Right lobe of liver (tissue), 6 donors: ENCODE data around the gene SPDYC. TPM values are rescaled to one million over a fixed set of nuclear protein-coding genes. Genes with fewer than 3 reads are reported as not detected.
A peak's percentile ranks its signal among the peaks of the same experiment; 100 is the strongest.

Experiments used
- ATAC-seq, 4 donors: fragments of 200-7000 bp; cut with Tn5 transposase; one replicate each; pipeline ENCODE4 v1.9.1; 2020; ENCODE audit warnings: mild to moderate bottlenecking in 4 of 4, moderate library complexity in 4 of 4
- DNase-seq, 3 donors: peaks; one replicate each; pipeline ENCODE4 v3.0.0-alpha.2; 2020
- H3K27ac ChIP-seq, 3 donors: fragments of 200-600 bp; one replicate each; pipeline ENCODE4 v1.8.0; 2022
- H3K27me3 ChIP-seq, 2 donors: fragments of 200-600 bp; one replicate each; pipeline ENCODE4 v1.8.0; 2022
- H3K36me3 ChIP-seq, 4 donors: fragments of 200-600 bp; sonication (generic) in 1 of 4; one replicate each; pipeline versions ENCODE4 v1.5.1 to v1.8.0; 2017 to 2022; ENCODE audit warnings: control low read depth in 1 of 4
- H3K4me1 ChIP-seq, 4 donors: fragments of 200-600 bp; sonication (generic) in 1 of 4; one replicate each; pipeline versions ENCODE4 v1.5.1 to v1.8.0; 2017 to 2022; ENCODE audit warnings: control low read depth in 1 of 4
- H3K4me3 ChIP-seq, 3 donors: fragments of 200-600 bp; one replicate each; pipeline ENCODE4 v1.8.0; 2022
- H3K9me3 ChIP-seq, 4 donors: fragments of 200-600 bp; sonication (generic) in 1 of 4; one replicate each; pipeline versions ENCODE4 v1.5.1 to v1.8.0; 2017 to 2022; ENCODE audit warnings: control low read depth in 1 of 4
- POLR2A ChIP-seq: fragments of 450-650 bp; IDR thresholded peaks from one replicate; pipeline ENCODE4 v1.6.1; 2017; ENCODE audit warnings: antibody characterized with exemption, mild to moderate bottlenecking
- WGBS: methylation state at CpG from one replicate; pipeline ENCODE4 v1.1.6; 2018; ENCODE audit warnings: low coverage, low lambda C conversion rate; ENCODE audit not compliant: insufficient coverage; ENCODE audit errors: missing lambda C conversion rate; 5-methylcytosine and 5-hydroxymethylcytosine counted together
- intact Hi-C, 2 donors: fragments of 100-400 bp; cut with DNase I; formaldehyde crosslinking; loops; one replicate each; pipeline versions ENCODE4 v1.11.2 to v1.14.1; 2022
- total RNA-seq, 6 experiments: library from RNA; depleted of rRNA in 2 of 6; stranded (reverse); fragments of >200 nt in 2 of 6; fragmentation: NEBNext Ultra II Directional in 3 of 6; extraction: Animal tissue kit (Norgen Biotek cat#: 25700) in 3 of 6; gene quantifications; one replicate each; pipeline versions ENCODE4 v1.1.0 to v1.2.4, GENCODE V29; 2016 to 2023
- TF ChIP-seq, protein P1 (sequence below), 4 donors: fragments of 200-600 bp in 3 of 4; fragments of 450-650 bp in 1 of 4; IDR thresholded peaks; one replicate each; pipeline versions ENCODE4 v1.5.1 to v1.8.0; 2016 to 2022; ENCODE audit warnings: antibody characterized with exemption in 4 of 4, mild to moderate bottlenecking in 2 of 4
- donor health status: DM: no; HTN: yes; CAD: no.
- donor health status: DM: no; HTN: no; CAD: no.
- donor health status: DM: no; HTN: no; CAD: no.
- donor health status: DM: no; HTN: yes; CAD: no.
- donor health status: DM: no; HTN: yes; CAD: no.

Gene SPDYC
- total RNA-seq, 6 experiments from 2014 or later = 0.49 to 1.8 (median 0.87) TPM; not detected in 2

DNA sequence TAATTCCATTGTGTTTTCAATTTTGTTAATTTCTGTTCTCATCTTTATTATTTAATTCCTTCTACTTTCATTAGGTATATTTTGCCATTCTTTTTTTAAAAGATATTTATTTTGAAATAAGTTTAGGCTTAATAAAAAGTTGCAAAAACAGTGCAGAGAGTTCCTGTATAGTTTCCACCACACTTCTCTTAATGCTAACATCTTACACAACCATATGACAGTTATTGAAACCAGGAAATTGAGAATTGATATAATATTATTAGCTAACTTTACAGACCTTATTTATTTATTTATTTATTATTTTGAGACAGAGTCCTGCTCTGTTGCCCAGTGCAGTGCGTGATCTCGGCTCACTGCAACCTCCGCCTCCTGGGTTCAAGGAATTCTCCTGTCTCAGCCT lies 13.8 kb upstream of the SPDYC start:
- DNase-seq = no peak
- intact Hi-C loops = no loop called here
- peaks cover 0 to 8% (median 4%) of the 10 kb centered on the region in 4 donors for H3K4me1 ChIP-seq
- TF ChIP-seq POLR2A = no peak
- TF ChIP-seq, protein P1, sequence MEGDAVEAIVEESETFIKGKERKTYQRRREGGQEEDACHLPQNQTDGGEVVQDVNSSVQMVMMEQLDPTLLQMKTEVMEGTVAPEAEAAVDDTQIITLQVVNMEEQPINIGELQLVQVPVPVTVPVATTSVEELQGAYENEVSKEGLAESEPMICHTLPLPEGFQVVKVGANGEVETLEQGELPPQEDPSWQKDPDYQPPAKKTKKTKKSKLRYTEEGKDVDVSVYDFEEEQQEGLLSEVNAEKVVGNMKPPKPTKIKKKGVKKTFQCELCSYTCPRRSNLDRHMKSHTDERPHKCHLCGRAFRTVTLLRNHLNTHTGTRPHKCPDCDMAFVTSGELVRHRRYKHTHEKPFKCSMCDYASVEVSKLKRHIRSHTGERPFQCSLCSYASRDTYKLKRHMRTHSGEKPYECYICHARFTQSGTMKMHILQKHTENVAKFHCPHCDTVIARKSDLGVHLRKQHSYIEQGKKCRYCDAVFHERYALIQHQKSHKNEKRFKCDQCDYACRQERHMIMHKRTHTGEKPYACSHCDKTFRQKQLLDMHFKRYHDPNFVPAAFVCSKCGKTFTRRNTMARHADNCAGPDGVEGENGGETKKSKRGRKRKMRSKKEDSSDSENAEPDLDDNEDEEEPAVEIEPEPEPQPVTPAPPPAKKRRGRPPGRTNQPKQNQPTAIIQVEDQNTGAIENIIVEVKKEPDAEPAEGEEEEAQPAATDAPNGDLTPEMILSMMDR (IDR thresholded peaks at IDR 0.05) = no peak
- H3K36me3 ChIP-seq = no peaks in the 10 kb centered on the region
- no peaks in the 10 kb centered on the region for H3K9me3 ChIP-seq
- ATAC-seq = no peak
- no peak overlapping the region for H3K27ac ChIP-seq
- WGBS = 90% methylated on average over 3 of the region's 3 CpGs
- H3K27me3 ChIP-seq = no peaks in the 10 kb centered on the region
- no peak overlapping the region for H3K4me3 ChIP-seq

DNA sequence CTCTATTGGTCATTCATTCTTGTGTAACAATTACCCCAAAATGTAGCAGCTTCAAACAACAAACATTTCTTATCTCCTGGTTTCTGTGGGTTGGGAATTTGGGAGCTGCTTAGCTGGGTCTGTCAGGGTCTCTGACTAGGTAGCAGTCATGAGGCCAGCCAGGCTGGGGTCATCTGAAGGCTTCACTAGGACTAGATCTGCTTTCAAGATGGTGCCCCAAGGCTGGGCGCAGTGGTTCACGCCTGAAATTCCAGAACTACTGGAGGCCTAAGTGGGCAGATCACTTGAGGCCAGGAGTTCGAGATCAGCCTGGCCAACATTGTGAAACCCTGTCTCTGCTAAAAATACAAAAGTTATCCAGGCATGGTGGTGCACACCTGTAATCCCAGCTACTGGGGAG lies 13.1 kb upstream of the SPDYC start:
- Histone ChIP-seq H3K4me3 (no peak overlapping the region), H3K36me3 (no peaks in the 10 kb centered on the region), H3K27me3 (no peaks in the 10 kb centered on the region), H3K27ac (no peak overlapping the region), H3K4me1 (peaks cover 0 to 1% (median under 1%) of the 10 kb centered on the region in 4 donors), H3K9me3 (no peaks in the 10 kb centered on the region)
- intact Hi-C loops = no loop called here
- ATAC-seq (no peak), DNase-seq (peak in 1 of 3 donors; percentile 13)
- TF ChIP-seq, protein P1 (IDR thresholded peaks at IDR 0.05) = no peak
- TF ChIP-seq POLR2A = no peak
- WGBS = 93% methylated on average over 2 of the region's 3 CpGs

DNA sequence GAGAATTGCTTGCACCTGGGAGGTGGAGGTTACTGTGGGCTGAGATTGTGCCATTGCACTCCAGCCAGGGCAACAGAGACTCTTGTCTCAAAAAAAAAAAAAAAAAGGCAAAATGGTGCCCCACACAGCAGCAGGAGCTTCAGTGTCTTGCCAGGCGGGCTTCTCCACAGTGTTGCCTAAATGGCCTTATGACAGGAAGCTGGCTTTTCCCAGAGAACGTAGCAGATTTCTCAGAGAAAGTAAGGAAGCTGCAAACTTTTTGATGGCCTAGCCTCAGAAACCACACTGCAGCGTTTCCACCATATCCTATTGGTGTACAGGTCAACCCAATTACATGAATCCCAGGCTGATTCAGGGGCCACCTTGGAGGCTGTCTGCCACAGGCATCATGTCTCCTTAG lies 12.7 kb upstream of the SPDYC start:
- no peak for ATAC-seq
- TF ChIP-seq, protein P1 (IDR thresholded peaks at IDR 0.05) = no peak
- no peak for TF ChIP-seq POLR2A
- Histone ChIP-seq H3K36me3 (no peaks in the 10 kb centered on the region), H3K4me3 (no peak overlapping the region), H3K9me3 (no peaks in the 10 kb centered on the region), H3K27me3 (no peaks in the 10 kb centered on the region), H3K27ac (no peak overlapping the region), H3K4me1 (no peaks in the 10 kb centered on the region)
- 60% methylated on average over 1 of the region's 3 CpGs for WGBS
- no peak for DNase-seq
- intact Hi-C loops = no loop called here

DNA sequence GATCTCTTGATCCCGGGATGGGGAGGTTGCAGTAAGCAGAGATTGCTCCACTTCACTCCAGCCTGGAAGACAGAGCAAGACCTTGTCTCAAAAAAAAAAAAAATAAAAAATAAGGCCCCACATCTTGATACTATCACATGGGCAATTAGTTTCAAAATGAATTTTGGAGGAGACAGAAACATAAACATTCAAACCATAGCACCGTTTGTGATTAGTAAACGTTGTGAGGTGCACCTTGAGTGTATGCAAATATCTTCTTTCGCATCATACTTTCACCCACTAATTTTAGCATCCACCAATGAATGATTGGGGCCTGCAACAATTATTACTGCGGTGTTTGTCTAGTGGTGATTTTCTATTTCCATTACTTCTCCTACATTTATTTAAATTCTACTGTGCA lies 11.0 kb upstream of the SPDYC start:
- ATAC-seq (no peak), DNase-seq (no peak)
- Histone ChIP-seq H3K36me3 (no peaks in the 10 kb centered on the region), H3K27ac (no peak overlapping the region), H3K4me3 (no peak overlapping the region), H3K27me3 (no peaks in the 10 kb centered on the region), H3K4me1 (peaks cover 0 to 7% (median 3%) of the 10 kb centered on the region in 4 donors), H3K9me3 (no peaks in the 10 kb centered on the region)
- TF ChIP-seq, protein P1 (IDR thresholded peaks at IDR 0.05) = no peak
- no peak for TF ChIP-seq POLR2A
- intact Hi-C loops = no loop called here
- WGBS = 70% methylated on average over 5 of the region's 5 CpGs

DNA sequence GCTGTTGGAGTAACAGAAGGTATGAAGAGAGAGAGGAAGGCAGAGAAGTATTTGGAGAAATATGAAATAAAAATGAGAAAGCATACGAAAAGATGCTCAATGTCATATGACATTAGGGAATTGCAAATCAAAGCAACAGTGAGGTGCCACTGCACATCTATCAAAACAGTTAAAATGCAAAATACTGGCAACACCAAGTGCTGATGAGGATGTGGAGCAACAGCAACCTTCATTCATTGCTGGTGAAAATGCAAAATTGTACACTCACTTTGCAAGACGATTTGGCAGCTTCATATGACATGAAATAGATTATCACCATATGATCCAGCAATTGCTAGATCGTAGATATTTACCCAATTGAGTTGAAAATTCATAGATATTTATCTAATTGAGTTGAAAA lies 9.4 kb upstream of the SPDYC start:
- no peaks in the 10 kb centered on the region for H3K27me3 ChIP-seq
- DNase-seq (no peak), ATAC-seq (no peak)
- no peaks in the 10 kb centered on the region for H3K36me3 ChIP-seq
- no peak overlapping the region for H3K4me3 ChIP-seq
- TF ChIP-seq, protein P1 (IDR thresholded peaks at IDR 0.05) = no peak
- TF ChIP-seq POLR2A = no peak
- H3K27ac ChIP-seq = no peak overlapping the region
- intact Hi-C loops = no loop called here
- no peaks in the 10 kb centered on the region for H3K9me3 ChIP-seq
- H3K4me1 ChIP-seq = peaks cover 0 to 17% (median 4%) of the 10 kb centered on the region in 4 donors
- WGBS = 65% methylated on average over 3 of the region's 3 CpGs
